Esophagus (tissue), 2 donors: ENCODE measurements around the gene ARHGAP6. TPM values are rescaled to one million over a fixed set of nuclear protein-coding genes. Genes with fewer than 3 reads are reported as not detected.

Experiments used
- H3K27ac ChIP-seq, 2 donors: one replicate each; pipeline ENCODE4 v1.5.1; 2013; ENCODE audit warnings: low read depth in 2 of 2, mild to moderate bottlenecking in 2 of 2, inconsistent platforms in 1 of 2, low read length in 1 of 2, moderate library complexity in 1 of 2
- H3K27me3 ChIP-seq, 2 donors: one replicate each; pipeline ENCODE4 v1.6.1; 2013; ENCODE audit warnings: low read length in 2 of 2, control low read depth in 1 of 2, mild to moderate bottlenecking in 1 of 2; ENCODE audit not compliant: insufficient read depth in 2 of 2, control insufficient read depth in 1 of 2
- H3K36me3 ChIP-seq, 2 donors: one replicate each; pipeline ENCODE4 v1.6.1; 2013; ENCODE audit warnings: low read length in 1 of 2; ENCODE audit not compliant: control insufficient read depth in 2 of 2, insufficient read depth in 2 of 2
- H3K4me1 ChIP-seq, 2 donors: one replicate each; pipeline ENCODE4 v1.6.1; 2013; ENCODE audit warnings: low read length in 1 of 2; ENCODE audit not compliant: control insufficient read depth in 2 of 2, insufficient read depth in 2 of 2
- H3K4me3 ChIP-seq, 2 donors: one replicate each; pipeline ENCODE4 v1.5.1; 2013; ENCODE audit warnings: low read length in 2 of 2, mild to moderate bottlenecking in 2 of 2, low read depth in 1 of 2, moderate library complexity in 1 of 2
- H3K9me3 ChIP-seq, 2 donors: one replicate each; pipeline ENCODE4 v1.6.1; 2013; ENCODE audit warnings: mild to moderate bottlenecking in 2 of 2, low read depth in 1 of 2, low read length in 1 of 2, moderate library complexity in 1 of 2; ENCODE audit not compliant: control insufficient read depth in 2 of 2, insufficient read depth in 1 of 2
- WGBS, 2 donors: extraction: QIAGEN DNeasy Blood & Tissue Kit; methylation state at CpG; one replicate each; pipeline ENCODE4 v1.1.7; 2013; 5-methylcytosine and 5-hydroxymethylcytosine counted together
- polyA plus RNA-seq, 2 donors: library from polyadenylated mRNA; stranded (reverse); fragments of 200-250 nt; gene quantifications; one replicate each; pipeline ENCODE4 v1.2.3, GENCODE V29; 2013
- donor health status: healthy with polysubstance abuse.
- donor health status: Bipolar disorder and iron deficiency.

ARHGAP6 gene
- polyA plus RNA-seq, 2 donors = 0.98 to 1.7 TPM

DNA sequence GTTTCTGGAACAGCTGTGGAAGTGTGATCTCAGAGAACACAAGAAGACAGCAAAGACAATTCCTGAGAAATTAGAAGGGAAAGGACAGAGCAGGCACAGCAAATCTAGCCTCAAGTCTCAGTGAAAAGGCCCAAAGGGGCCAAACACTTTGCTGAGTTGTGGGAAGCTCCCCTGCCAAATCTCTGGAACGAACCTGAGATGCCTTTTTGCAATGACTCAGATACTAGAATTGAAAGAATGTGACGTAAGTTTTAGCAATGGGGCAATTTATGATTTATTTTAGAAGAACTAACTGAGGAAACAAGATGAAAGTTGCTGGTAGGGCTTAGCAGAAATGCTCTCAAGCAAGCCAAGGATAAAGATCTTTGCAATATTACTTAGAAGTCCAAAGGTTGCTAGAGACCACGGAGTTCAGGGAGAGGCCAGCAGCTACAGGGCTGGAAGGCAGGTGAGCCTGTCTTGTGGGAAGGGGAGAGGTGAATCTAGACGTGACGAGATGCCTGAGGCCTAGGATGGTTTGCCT, 279.7 kb downstream of the ARHGAP6 start:
- 26 to 28% methylated on average over 5 of the region's 5 CpGs for WGBS, 2 donors
- no peak overlapping the region for H3K4me3 ChIP-seq

DNA sequence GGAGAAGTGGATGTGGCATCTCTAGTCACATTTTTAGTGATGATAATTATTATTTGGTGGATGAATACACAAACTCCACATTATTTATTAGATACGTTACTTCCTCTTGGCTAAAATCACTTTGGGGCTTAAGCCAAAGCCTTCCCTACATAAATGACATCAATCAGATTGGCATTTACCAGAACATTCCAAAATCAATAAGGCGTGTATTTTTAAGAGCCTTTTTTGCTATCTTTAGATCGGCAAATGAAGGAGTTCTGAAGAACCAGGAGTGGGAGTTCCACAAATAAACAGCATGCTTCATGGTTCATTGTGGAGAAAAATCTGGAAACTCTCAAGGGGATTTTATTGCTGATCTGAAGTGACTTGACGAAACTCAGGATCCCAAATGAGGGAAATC, 282.8 kb downstream of the ARHGAP6 start:
- Histone ChIP-seq H3K36me3 (no peaks in the 10 kb centered on the region), H3K9me3 (no peaks in the 10 kb centered on the region), H3K4me1 (peaks cover 0 to 3% of the 10 kb centered on the region in 2 donors), H3K27ac (no peak overlapping the region), H3K27me3 (no peaks in the 10 kb centered on the region), H3K4me3 (no peak overlapping the region)
- 48 to 52% methylated on average over 4 of the region's 4 CpGs for WGBS, 2 donors

More for the DNA sequence above, 279.7 kb downstream of the ARHGAP6 start:
- Histone ChIP-seq H3K4me1 (peaks cover 0 to 3% of the 10 kb centered on the region in 2 donors), H3K36me3 (no peaks in the 10 kb centered on the region), H3K27me3 (no peaks in the 10 kb centered on the region), H3K9me3 (no peaks in the 10 kb centered on the region), H3K27ac (no peak overlapping the region)

DNA sequence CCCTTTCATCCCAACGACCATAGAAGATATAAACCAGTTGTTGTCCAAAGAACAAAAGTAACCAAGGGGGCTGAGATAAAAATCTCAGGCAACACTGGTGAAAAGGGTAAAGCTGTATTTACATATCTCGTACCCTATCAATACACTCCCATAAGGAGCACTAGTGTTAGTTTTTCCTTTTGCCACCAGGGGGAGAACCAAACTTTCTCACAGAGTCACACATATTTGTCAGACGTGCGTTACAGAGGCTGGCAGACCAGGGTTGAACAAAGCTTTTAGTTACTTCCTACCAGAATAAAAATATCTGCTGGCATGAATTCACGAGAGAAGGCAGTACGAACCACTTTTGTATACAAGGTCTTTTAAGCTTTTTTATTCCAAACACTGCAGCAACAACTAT, 284.3 kb downstream of the ARHGAP6 start:
- 0 to 7% methylated on average over 6 of the region's 6 CpGs for WGBS, 2 donors
- peaks cover 0 to 3% of the 10 kb centered on the region in 2 donors for H3K4me1 ChIP-seq
- no peak overlapping the region for H3K4me3 ChIP-seq
- no peaks in the 10 kb centered on the region for H3K36me3 ChIP-seq
- H3K9me3 ChIP-seq = peaks cover 0 to 2% of the 10 kb centered on the region in 2 donors
- H3K27me3 ChIP-seq = no peaks in the 10 kb centered on the region
- no peak overlapping the region for H3K27ac ChIP-seq

DNA sequence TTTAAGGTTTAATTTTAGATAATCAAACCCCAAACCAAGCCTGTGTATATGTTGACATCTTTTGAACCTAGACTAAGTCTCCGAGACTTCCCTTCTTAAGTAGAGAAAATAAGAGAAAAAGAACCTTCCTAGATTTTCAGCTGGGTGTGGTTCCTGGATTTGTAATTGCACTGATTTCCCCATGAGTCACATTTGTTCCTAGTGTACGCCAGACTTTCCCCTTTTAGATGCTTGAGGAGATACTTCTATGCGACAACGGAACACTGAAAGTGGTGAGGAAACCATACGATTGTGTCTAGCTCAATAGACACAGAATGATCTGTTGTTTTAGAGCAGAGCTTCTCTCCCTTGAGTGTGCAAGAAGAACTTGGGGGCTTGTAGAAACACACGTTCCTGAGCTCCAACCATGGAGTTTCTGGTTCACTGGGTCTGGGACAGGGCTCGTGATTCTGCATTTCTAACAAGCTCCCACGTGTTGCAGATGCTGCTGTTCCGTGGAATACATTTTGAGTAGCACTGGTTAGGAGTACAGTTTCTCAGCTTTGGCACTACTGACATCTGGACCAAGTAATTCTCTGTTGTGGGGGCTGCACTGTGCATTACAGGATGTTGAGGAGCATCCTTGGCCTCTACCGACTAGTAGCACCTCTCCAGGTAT, 285.4 kb downstream of the ARHGAP6 start:
- Histone ChIP-seq H3K27ac (peak overlapping the region in 1 of 2 donors; percentile 21), H3K27me3 (no peaks in the 10 kb centered on the region), H3K4me3 (no peak overlapping the region), H3K9me3 (peaks cover 0 to 2% of the 10 kb centered on the region in 2 donors), H3K36me3 (no peaks in the 10 kb centered on the region), H3K4me1 (no peaks in the 10 kb centered on the region)
- WGBS, 2 donors = 65 to 72% methylated on average over 10 of the region's 10 CpGs

DNA sequence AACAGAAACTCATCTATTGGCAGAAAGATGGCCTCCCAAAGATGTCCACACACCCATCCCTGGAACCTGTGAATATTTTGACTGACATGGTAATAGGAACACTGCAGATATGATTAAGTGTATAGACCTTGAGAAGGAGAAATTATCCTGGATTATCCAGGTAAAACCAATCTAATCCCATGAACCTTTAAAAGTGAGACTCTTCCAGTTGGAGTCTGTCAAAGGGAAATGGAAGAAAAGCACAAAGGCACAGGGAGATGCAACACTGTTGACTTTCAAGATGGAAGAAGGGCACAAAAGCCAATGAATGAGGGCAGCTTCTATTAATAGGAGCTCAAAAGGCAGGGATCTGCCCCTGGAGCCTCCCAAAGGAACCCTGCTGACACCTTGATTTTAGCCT, 289.6 kb downstream of the ARHGAP6 start:
- no peaks in the 10 kb centered on the region for H3K4me1 ChIP-seq
- no peak overlapping the region for H3K27ac ChIP-seq
- no peaks in the 10 kb centered on the region for H3K36me3 ChIP-seq
- no peak overlapping the region for H3K4me3 ChIP-seq
- H3K27me3 ChIP-seq = no peaks in the 10 kb centered on the region
- peaks cover 0 to 2% of the 10 kb centered on the region in 2 donors for H3K9me3 ChIP-seq

DNA sequence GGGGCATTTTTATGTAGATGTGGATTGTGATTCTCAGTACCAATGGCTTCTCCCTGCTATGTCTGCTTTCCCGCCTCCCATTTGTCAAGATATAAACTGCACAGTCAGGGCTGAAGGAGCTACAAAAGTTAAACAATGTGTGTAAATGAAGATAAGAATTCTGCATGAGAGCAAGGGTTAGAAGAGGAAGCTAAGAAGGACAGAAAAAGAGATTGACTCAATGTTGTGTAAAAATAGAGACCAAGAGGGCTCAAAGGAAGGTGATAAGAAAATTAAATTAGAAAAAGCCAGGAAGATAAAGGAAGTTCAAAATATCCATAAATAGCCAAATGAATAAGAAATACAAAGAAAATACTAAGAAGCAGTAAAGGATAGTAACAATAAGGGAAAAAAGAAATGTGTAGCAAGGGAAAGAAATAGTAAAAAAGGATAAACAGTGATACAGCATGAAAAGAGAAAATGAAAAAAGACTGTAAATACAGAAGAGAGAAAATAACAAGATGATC, 290.1 kb downstream of the ARHGAP6 start:
- H3K27me3 ChIP-seq = no peaks in the 10 kb centered on the region
- no peak overlapping the region for H3K27ac ChIP-seq
- no peaks in the 10 kb centered on the region for H3K4me1 ChIP-seq
- H3K36me3 ChIP-seq = no peaks in the 10 kb centered on the region
- H3K4me3 ChIP-seq = no peak overlapping the region
- H3K9me3 ChIP-seq = peaks cover 0 to 2% of the 10 kb centered on the region in 2 donors
- 62 to 79% methylated on average over 1 of the region's 1 CpG for WGBS, 2 donors

DNA sequence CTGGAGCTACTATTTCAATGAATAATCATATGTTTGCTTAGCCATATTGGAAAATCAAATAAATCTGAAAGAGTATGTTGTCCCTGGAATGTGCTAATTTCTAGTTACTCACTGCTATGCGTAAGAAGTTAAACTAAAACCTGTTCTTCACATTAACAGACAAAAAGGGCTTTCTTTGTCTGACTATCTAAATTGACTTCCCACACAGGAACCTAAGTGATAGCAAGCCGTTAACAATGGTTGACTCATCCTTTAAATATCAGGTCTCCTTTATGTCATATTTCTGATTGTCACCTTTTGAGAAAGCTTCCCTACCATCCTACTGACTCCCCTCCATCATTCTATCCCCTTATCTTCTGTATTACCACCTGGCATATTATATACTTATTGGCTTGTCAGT, 291.1 kb downstream of the ARHGAP6 start:
- no peaks in the 10 kb centered on the region for H3K36me3 ChIP-seq
- no peak overlapping the region for H3K4me3 ChIP-seq
- H3K27ac ChIP-seq = no peak overlapping the region
- no peaks in the 10 kb centered on the region for H3K4me1 ChIP-seq
- peaks cover 0 to 2% of the 10 kb centered on the region in 2 donors for H3K9me3 ChIP-seq
- WGBS, 2 donors = 59 to 78% methylated on average over 2 of the region's 2 CpGs
- no peaks in the 10 kb centered on the region for H3K27me3 ChIP-seq

DNA sequence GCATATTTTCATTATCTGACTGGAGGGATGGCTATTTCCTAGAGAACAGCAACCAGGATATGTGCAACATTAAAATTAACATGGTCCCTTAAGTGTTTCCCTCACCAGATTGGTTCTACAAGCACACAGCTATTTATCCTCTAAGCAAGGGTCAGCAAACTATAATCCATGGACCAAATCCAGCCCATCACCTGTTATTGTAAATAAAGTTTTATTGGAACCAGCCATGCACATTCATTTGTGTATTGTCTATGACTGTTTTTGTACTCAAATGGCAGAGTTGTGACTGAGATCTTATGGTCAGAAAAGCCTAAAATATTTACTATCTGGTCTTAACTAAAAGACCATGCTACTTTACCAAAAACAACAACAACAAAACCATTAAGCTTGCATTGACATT, 294.6 kb downstream of the ARHGAP6 start:
- no peak overlapping the region for H3K4me3 ChIP-seq
- no peaks in the 10 kb centered on the region for H3K27me3 ChIP-seq
- H3K9me3 ChIP-seq = no peaks in the 10 kb centered on the region
- H3K27ac ChIP-seq = no peak overlapping the region
- no peaks in the 10 kb centered on the region for H3K4me1 ChIP-seq
- no peaks in the 10 kb centered on the region for H3K36me3 ChIP-seq

DNA sequence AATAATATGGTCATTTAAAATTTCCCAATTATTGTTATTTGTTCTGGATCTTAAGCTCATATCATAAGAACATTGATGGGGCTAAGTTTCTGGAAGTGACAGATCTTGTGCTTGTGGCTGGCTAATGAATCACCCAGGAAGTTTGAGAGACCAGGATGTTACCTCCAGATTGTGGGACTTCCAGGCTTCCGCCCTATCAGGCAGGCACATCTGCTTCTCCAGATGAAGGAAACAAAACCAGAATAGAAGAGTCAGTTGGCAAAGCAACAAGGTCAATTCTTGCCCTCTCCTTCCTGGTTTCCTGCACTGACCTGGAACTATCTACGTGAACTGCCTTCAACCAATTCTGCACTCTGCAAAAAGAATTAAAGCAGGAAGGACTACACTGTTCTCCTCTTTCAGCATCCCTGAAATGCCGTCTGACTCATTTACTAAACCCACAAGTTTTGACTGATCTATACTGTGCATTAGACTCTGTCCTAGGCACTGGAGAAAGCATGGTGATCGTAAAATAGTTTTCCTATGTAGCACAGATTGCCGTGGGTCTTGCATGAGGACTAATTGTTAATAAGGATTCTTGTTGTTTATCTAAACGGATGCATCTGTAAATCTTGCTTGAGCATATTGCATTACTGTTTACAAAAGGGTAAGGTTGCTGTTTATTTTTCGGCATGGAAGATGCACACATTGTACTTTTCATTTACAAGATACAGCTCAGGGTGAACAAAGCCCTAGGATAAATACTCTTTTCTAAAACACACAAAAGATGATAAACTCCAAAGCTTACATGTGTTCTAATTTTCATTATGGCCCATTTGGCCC, 297.9 kb downstream of the ARHGAP6 start:
- WGBS, 2 donors = 62 to 66% methylated on average over 7 of the region's 7 CpGs
- H3K4me1 ChIP-seq = no peaks in the 10 kb centered on the region
- no peaks in the 10 kb centered on the region for H3K36me3 ChIP-seq
- no peaks in the 10 kb centered on the region for H3K27me3 ChIP-seq
- no peaks in the 10 kb centered on the region for H3K9me3 ChIP-seq
- no peak overlapping the region for H3K27ac ChIP-seq
- H3K4me3 ChIP-seq = no peak overlapping the region
